Liver (tissue), 9 donors: Measurements from ENCODE around the gene XYLT1. TPM values are rescaled to one million over a fixed set of nuclear protein-coding genes. Genes with fewer than 3 reads are reported as not detected.

Experiments used
- DNase-seq: peaks from one replicate; pipeline ENCODE4 v3.0.0-alpha.2; 2017; ENCODE audit warnings: low spot score
- H3K27ac ChIP-seq, 2 donors: one replicate each; pipeline ENCODE4 v1.7.0; 2013; ENCODE audit warnings: inconsistent platforms in 2 of 2, low read length in 2 of 2, control low read depth in 1 of 2, low read depth in 1 of 2, mild to moderate bottlenecking in 1 of 2
- H3K27me3 ChIP-seq, 4 donors: one replicate each; pipeline versions ENCODE4 v1.6.1 to v1.7.0; 2013; ENCODE audit warnings: low read length in 3 of 4, inconsistent platforms in 1 of 4, mild to moderate bottlenecking in 1 of 4, moderate library complexity in 1 of 4; ENCODE audit not compliant: control insufficient read depth in 4 of 4, insufficient read depth in 4 of 4
- H3K36me3 ChIP-seq, 4 donors: one replicate each; pipeline versions ENCODE4 v1.6.1 to v1.7.0; 2013; ENCODE audit warnings: low read length in 3 of 4, mild to moderate bottlenecking in 3 of 4, low read depth in 1 of 4, moderate library complexity in 1 of 4; ENCODE audit not compliant: control insufficient read depth in 4 of 4, insufficient read depth in 3 of 4
- H3K4me1 ChIP-seq, 4 donors: one replicate each; pipeline versions ENCODE4 v1.6.1 to v1.7.0; 2013; ENCODE audit warnings: low read length in 3 of 4, mild to moderate bottlenecking in 3 of 4, moderate library complexity in 1 of 4; ENCODE audit not compliant: control insufficient read depth in 4 of 4, insufficient read depth in 4 of 4
- H3K4me3 ChIP-seq, 3 donors: one replicate each; pipeline versions ENCODE4 v1.6.1 to v1.7.0; 2013; ENCODE audit warnings: low read length in 3 of 3, control low read depth in 1 of 3, low read depth in 1 of 3, mild to moderate bottlenecking in 1 of 3
- H3K9ac ChIP-seq, 2 donors: one replicate each; pipeline ENCODE4 v1.7.0; 2013; ENCODE audit warnings: low read length in 2 of 2, mild to moderate bottlenecking in 2 of 2, moderate library complexity in 2 of 2, control low read depth in 1 of 2, low read depth in 1 of 2
- H3K9me3 ChIP-seq, 4 donors: one replicate each; pipeline versions ENCODE4 v1.6.1 to v1.7.0; 2013; ENCODE audit warnings: low read length in 3 of 4; ENCODE audit not compliant: control insufficient read depth in 4 of 4
- CTCF ChIP-seq: fragments of 150-350 bp; IDR thresholded peaks from 2 replicates; pipeline ENCODE4 v1.5.1; 2017; ENCODE audit warnings: improper control_type of control experiment, low read depth, low read length; ENCODE audit not compliant: missing input control
- EGR1 ChIP-seq, 2 donors: IDR thresholded peaks; 2 replicates each; pipeline ENCODE4 v1.6.1; 2016 to 2018; ENCODE audit warnings: antibody characterized with exemption in 2 of 2, low read depth in 2 of 2
- FOXA2 ChIP-seq: IDR thresholded peaks from 2 replicates; pipeline ENCODE4 v1.6.1; 2016; ENCODE audit warnings: antibody characterized with exemption
- GABPA ChIP-seq, 2 donors: IDR thresholded peaks in 1 of 2; conservative IDR thresholded peaks in 1 of 2; 2 replicates each; pipeline ENCODE4 v1.6.1; 2016; ENCODE audit warnings: antibody characterized with exemption in 2 of 2, mild to moderate bottlenecking in 1 of 2, moderate library complexity in 1 of 2
- NR2F2 ChIP-seq: IDR thresholded peaks from 2 replicates; pipeline ENCODE4 v1.6.1; 2016; ENCODE audit warnings: antibody characterized with exemption
- RXRA ChIP-seq, 2 donors: IDR thresholded peaks; 2 replicates each; pipeline ENCODE4 v1.6.1; 2017 to 2018; ENCODE audit warnings: antibody characterized with exemption in 2 of 2, mild to moderate bottlenecking in 1 of 2
- TAF1 ChIP-seq: conservative IDR thresholded peaks from 2 replicates; pipeline ENCODE4 v1.6.1; 2016; ENCODE audit warnings: antibody characterized with exemption, mild to moderate bottlenecking
- YY1 ChIP-seq: IDR thresholded peaks from 2 replicates; pipeline ENCODE4 v1.6.1; 2016; ENCODE audit warnings: antibody characterized with exemption, mild to moderate bottlenecking
- WGBS: extraction: QIAGEN DNeasy Blood & Tissue Kit; methylation state at CpG from one replicate; pipeline ENCODE4 v1.1.7; 2013; 5-methylcytosine and 5-hydroxymethylcytosine counted together
- polyA plus RNA-seq, 2 donors: library from polyadenylated mRNA; stranded (reverse) in 1 of 2; unstranded in 1 of 2; fragments of 200-250 nt in 1 of 2; fragments of >200 nt in 1 of 2; fragmentation: Nextera tagmentation in 1 of 2; extraction: Ambion mirVana in 1 of 2; gene quantifications; one replicate each; pipeline versions ENCODE4 v1.2.1 to v1.2.3, GENCODE V29; 2013 to 2015
- total RNA-seq, 2 donors: library from RNA; depleted of rRNA; stranded (reverse); fragments of >200 nt; gene quantifications; one replicate each; pipeline ENCODE4 v1.2.3, GENCODE V29; 2014
- TF ChIP-seq, protein P1 (sequence below): IDR thresholded peaks from 2 replicates; pipeline ENCODE4 v1.6.1; 2016; ENCODE audit warnings: antibody characterized with exemption
- TF ChIP-seq, protein P2 (sequence below): IDR thresholded peaks from 2 replicates; pipeline ENCODE4 v1.6.1; 2016; ENCODE audit warnings: antibody characterized with exemption, mild to moderate bottlenecking
- TF ChIP-seq, protein P3 (sequence below): IDR thresholded peaks from 2 replicates; pipeline ENCODE4 v1.6.1; 2016; ENCODE audit warnings: antibody characterized with exemption
- donor health status: healthy.
- donor health status: healthy.
- donor health status: healthy.
- donor health status: healthy.
- donor health status: healthy.

Gene XYLT1
- total and polyA plus RNA-seq, 4 donors: 0.25 to 2.3 (median 0.53) TPM

- Histone ChIP-seq H3K4me3 (no peak overlapping the region), H3K9me3 (no peaks in the 10 kb centered on the region), H3K4me1 (no peaks in the 10 kb centered on the region), H3K36me3 (no peaks in the 10 kb centered on the region), H3K27ac (no peak overlapping the region), H3K27me3 (no peaks in the 10 kb centered on the region), H3K9ac (no peak overlapping the region)
- WGBS: 94% methylated on average over 3 of the region's 3 CpGs
- TF ChIP-seq, protein P1, sequence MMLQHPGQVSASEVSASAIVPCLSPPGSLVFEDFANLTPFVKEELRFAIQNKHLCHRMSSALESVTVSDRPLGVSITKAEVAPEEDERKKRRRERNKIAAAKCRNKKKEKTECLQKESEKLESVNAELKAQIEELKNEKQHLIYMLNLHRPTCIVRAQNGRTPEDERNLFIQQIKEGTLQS: no peak
- TF ChIP-seq GABPA (IDR thresholded peaks at IDR 0.05 in 1 of 2, conservative IDR thresholded peaks at IDR 0.05 in 1 of 2): no peak
- no peak for TF ChIP-seq NR2F2
- TF ChIP-seq TAF1: no peak
- TF ChIP-seq YY1: no peak
- TF ChIP-seq CTCF: no peak
- TF ChIP-seq, protein P2, sequence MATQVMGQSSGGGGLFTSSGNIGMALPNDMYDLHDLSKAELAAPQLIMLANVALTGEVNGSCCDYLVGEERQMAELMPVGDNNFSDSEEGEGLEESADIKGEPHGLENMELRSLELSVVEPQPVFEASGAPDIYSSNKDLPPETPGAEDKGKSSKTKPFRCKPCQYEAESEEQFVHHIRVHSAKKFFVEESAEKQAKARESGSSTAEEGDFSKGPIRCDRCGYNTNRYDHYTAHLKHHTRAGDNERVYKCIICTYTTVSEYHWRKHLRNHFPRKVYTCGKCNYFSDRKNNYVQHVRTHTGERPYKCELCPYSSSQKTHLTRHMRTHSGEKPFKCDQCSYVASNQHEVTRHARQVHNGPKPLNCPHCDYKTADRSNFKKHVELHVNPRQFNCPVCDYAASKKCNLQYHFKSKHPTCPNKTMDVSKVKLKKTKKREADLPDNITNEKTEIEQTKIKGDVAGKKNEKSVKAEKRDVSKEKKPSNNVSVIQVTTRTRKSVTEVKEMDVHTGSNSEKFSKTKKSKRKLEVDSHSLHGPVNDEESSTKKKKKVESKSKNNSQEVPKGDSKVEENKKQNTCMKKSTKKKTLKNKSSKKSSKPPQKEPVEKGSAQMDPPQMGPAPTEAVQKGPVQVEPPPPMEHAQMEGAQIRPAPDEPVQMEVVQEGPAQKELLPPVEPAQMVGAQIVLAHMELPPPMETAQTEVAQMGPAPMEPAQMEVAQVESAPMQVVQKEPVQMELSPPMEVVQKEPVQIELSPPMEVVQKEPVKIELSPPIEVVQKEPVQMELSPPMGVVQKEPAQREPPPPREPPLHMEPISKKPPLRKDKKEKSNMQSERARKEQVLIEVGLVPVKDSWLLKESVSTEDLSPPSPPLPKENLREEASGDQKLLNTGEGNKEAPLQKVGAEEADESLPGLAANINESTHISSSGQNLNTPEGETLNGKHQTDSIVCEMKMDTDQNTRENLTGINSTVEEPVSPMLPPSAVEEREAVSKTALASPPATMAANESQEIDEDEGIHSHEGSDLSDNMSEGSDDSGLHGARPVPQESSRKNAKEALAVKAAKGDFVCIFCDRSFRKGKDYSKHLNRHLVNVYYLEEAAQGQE: no peak
- TF ChIP-seq EGR1 (IDR thresholded peaks at IDR 0.05; ENCODE audit: low read depth in 2 of 2): no peak
- TF ChIP-seq FOXA2: no peak
- no peak for TF ChIP-seq RXRA (IDR thresholded peaks at IDR 0.05)
- TF ChIP-seq, protein P3, sequence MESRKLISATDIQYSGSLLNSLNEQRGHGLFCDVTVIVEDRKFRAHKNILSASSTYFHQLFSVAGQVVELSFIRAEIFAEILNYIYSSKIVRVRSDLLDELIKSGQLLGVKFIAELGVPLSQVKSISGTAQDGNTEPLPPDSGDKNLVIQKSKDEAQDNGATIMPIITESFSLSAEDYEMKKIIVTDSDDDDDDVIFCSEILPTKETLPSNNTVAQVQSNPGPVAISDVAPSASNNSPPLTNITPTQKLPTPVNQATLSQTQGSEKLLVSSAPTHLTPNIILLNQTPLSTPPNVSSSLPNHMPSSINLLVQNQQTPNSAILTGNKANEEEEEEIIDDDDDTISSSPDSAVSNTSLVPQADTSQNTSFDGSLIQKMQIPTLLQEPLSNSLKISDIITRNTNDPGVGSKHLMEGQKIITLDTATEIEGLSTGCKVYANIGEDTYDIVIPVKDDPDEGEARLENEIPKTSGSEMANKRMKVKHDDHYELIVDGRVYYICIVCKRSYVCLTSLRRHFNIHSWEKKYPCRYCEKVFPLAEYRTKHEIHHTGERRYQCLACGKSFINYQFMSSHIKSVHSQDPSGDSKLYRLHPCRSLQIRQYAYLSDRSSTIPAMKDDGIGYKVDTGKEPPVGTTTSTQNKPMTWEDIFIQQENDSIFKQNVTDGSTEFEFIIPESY: no peak
- DNase-seq: no peak
Observed at GRCh38 chr16:17230932-17231581, 239.7 kb downstream of the XYLT1 start.

GRCh38 chr16:17229766-17230165 is 241.0 kb downstream of the XYLT1 start:
- TF ChIP-seq, protein P3: no peak
- TF ChIP-seq, protein P2: no peak
- Histone ChIP-seq H3K9ac (no peak overlapping the region), H3K36me3 (no peaks in the 10 kb centered on the region), H3K27me3 (no peaks in the 10 kb centered on the region), H3K9me3 (no peaks in the 10 kb centered on the region), H3K4me3 (no peak overlapping the region), H3K4me1 (no peaks in the 10 kb centered on the region), H3K27ac (no peak overlapping the region)
- DNase-seq: no peak
- 89% methylated on average over 4 of the region's 4 CpGs for WGBS
